Stimulated activated CD8-positive, alpha-beta memory T cell treated with anti-CD3 and anti-CD28 coated beads, Interleukin-4, amount 100 ng/mL, for 4 hours (primary cell): ENCODE data around the gene DCTPP1.
"Not testable (repeated sequence)": the region's sequence is repeated elsewhere in the genome, so short reads cannot be mapped to it uniquely, and the experiment has no call there.

Source experiments
- DNase-seq, 2 donors: peaks; one replicate each; pipeline ENCODE4 v3.0.0-alpha.2; 2020; ENCODE audit warnings: low read depth in 2 of 2, low spot score in 1 of 2

The DCTPP1 gene

GRCh38 chr16:30429678-30430427 lies at the start of gene DCTPP1:
Gene DCTPP1 (minus strand): TSS chr16:30430030. CDS start chr16:30429980, 50 bp downstream.
- peak; percentile 89 to 96 for DNase-seq

GRCh38 chr16:30478766-30479478 lies 49.1 kb upstream of the DCTPP1 start:
- DNase-seq, result no peak

GRCh38 chr16:30477773-30478172 lies 47.9 kb upstream of the DCTPP1 start:
- DNase-seq, result not testable (repeated sequence)

GRCh38 chr16:30476991-30477390 lies 47.2 kb upstream of the DCTPP1 start:
- no peak for DNase-seq

- DNase-seq, result no peak
These were observed 44.9 kb upstream of the DCTPP1 start for GRCh38 chr16:30474684-30475083.

GRCh38 chr16:30474074-30474452 lies 44.2 kb upstream of the DCTPP1 start:
- no peak for DNase-seq

- DNase-seq, result peak; percentile 23 to 51
These were observed 43.6 kb upstream of the DCTPP1 start for GRCh38 chr16:30473231-30474073.

GRCh38 chr16:30472328-30472942 lies 42.6 kb upstream of the DCTPP1 start, which contains the start of gene ITGAL:
Gene ITGAL (plus strand): TSS chr16:30472742. CDS start chr16:30472838, 96 bp downstream.
- peak; percentile 52 to 80 for DNase-seq

GRCh38 chr16:30470632-30470995 lies 40.8 kb upstream of the DCTPP1 start:
- no peak for DNase-seq

GRCh38 chr16:30470170-30470512 lies 40.3 kb upstream of the DCTPP1 start:
- no peak for DNase-seq

GRCh38 chr16:30464078-30464477 lies 34.2 kb upstream of the DCTPP1 start:
- DNase-seq, result no peak

- DNase-seq, result not testable (repeated sequence)
These were observed 31.6 kb upstream of the DCTPP1 start for GRCh38 chr16:30461426-30461825.

- DNase-seq, result no peak
These were observed 29.6 kb upstream of the DCTPP1 start for GRCh38 chr16:30459456-30459855.

- DNase-seq, result peak; percentile 54 to 78
These were observed 28.9 kb upstream of the DCTPP1 start for GRCh38 chr16:30458561-30459394.

- no peak for DNase-seq
These were observed 28.1 kb upstream of the DCTPP1 start for GRCh38 chr16:30457743-30458560.

- DNase-seq, result no peak
These were observed 27.4 kb upstream of the DCTPP1 start for GRCh38 chr16:30457256-30457655.

- no peak for DNase-seq
These were observed 26.5 kb upstream of the DCTPP1 start for GRCh38 chr16:30456302-30456701.

- not testable (repeated sequence) for DNase-seq
These were observed 23.1 kb upstream of the DCTPP1 start for GRCh38 chr16:30452709-30453580.

- no peak for DNase-seq
These were observed 19.2 kb upstream of the DCTPP1 start for GRCh38 chr16:30449116-30449435.
